Type B pancreatic cell (in vitro differentiated cells): ENCODE data around the gene OR6C65. TPM values are rescaled to one million over a fixed set of nuclear protein-coding genes. Genes with fewer than 3 reads are reported as not detected.
"Not testable (repeated sequence)": the region's sequence is repeated elsewhere in the genome, so short reads cannot be mapped to it uniquely, and the experiment has no call there.

ENCODE experiments used
- DNase-seq: peaks from one replicate; pipeline ENCODE4 v3.0.0; 2021; ENCODE audit warnings: mixed read lengths; ENCODE audit not compliant: unreplicated experiment; ENCODE audit errors: extremely low spot score
- H3K27ac Mint-ChIP-seq: 2 replicates; pipeline ENCODE4 v1.8.0; 2021; ENCODE audit warnings: mild to moderate bottlenecking, mixed read lengths
- H3K27me3 Mint-ChIP-seq: 2 replicates; pipeline ENCODE4 v1.8.0; 2021; ENCODE audit warnings: mixed read lengths
- H3K36me3 Mint-ChIP-seq: 2 replicates; pipeline ENCODE4 v1.8.0; 2021; ENCODE audit warnings: mixed read lengths
- H3K4me1 Mint-ChIP-seq: one replicate; pipeline ENCODE4 v1.8.0; 2021; ENCODE audit warnings: mixed read lengths; ENCODE audit not compliant: unreplicated experiment
- H3K4me3 Mint-ChIP-seq: 2 replicates; pipeline ENCODE4 v1.8.0; 2021; ENCODE audit warnings: mild to moderate bottlenecking, mixed read lengths
- H3K9me3 Mint-ChIP-seq: 2 replicates; pipeline ENCODE4 v1.8.0; 2021; ENCODE audit warnings: mixed read lengths
- total RNA-seq: library from RNA; stranded (reverse); gene quantifications from 2 replicates; pipeline ENCODE4 v1.2.1, GENCODE V29; 2021; ENCODE audit warnings: low replicate concordance
- TF ChIP-seq, protein P1 (sequence below): fragments of 200-600 bp; sonication (generic); conservative IDR thresholded peaks from 2 replicates; pipeline ENCODE4 v1.5.0; 2021; ENCODE audit warnings: antibody characterized with exemption, mild to moderate bottlenecking

OR6C65 gene
- total RNA-seq, 1 donor from 2014 or later, result not detected

DNA sequence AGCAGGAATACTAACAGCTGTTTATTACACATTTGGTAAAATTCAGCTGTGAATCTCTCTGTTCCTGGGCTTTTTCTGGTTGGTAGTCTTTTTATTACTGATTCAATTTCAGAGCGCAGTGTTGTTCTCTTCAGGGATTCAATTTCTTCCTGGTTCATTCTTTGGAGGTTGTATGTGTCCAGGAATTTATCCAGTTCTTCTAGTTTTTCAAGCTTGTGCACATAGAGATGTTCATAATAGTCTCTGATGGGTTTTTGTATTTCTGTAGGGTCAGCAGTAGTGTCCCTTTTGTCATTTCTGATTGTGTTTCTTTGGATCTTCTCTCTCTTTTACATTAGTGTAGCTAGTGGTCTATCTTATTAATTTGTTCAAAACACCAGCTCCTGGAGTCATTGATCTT is 16.6 kb downstream of the OR6C65 start:
- TF ChIP-seq, protein P1, sequence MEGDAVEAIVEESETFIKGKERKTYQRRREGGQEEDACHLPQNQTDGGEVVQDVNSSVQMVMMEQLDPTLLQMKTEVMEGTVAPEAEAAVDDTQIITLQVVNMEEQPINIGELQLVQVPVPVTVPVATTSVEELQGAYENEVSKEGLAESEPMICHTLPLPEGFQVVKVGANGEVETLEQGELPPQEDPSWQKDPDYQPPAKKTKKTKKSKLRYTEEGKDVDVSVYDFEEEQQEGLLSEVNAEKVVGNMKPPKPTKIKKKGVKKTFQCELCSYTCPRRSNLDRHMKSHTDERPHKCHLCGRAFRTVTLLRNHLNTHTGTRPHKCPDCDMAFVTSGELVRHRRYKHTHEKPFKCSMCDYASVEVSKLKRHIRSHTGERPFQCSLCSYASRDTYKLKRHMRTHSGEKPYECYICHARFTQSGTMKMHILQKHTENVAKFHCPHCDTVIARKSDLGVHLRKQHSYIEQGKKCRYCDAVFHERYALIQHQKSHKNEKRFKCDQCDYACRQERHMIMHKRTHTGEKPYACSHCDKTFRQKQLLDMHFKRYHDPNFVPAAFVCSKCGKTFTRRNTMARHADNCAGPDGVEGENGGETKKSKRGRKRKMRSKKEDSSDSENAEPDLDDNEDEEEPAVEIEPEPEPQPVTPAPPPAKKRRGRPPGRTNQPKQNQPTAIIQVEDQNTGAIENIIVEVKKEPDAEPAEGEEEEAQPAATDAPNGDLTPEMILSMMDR, result no peak
- peak overlapping the region; percentile 53 for H3K4me3 Mint-ChIP-seq

DNA sequence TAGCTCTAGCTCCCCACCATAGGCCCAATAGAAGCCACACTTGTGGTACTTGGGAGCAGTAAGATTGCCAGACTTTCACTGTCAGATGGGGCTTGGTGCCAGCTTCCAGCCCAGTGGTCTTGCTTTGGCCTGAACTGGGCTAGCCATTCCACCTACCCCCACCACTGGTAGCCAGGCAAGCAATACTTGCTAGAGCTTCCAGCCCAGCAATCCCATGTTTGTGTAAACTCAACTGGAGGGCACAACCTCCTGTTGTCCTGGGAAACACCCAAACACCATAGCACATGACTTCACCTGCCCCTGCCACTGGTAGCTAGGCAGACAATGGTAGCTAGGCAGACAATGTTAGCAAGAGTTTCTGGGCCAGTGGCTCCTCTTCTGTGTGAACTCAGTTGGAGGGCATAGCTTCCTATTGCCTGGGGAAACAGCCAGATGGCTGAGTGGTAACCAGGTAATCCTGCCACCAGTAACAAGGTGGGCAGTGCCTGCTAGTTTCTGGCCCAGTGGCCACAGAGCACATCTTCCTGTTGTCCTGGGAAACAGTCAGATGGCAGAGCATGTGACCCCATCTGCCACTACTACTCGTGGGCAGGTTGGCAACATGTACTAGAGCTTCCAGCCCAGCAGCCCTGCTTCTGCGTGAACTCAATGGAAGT is 20.1 kb downstream of the OR6C65 start:
- Mint-ChIP-seq H3K4me1 (no peaks in the 10 kb centered on the region), H3K4me3 (no peak overlapping the region), H3K27me3 (no peaks in the 10 kb centered on the region), H3K27ac (no peak overlapping the region), H3K9me3 (peaks cover 18% of the 10 kb centered on the region), H3K36me3 (no peaks in the 10 kb centered on the region)
- no peak for DNase-seq
- TF ChIP-seq, protein P1, result no peak

More for the DNA sequence above, 16.6 kb downstream of the OR6C65 start:
- DNase-seq, result no peak
- peak overlapping the region; percentile 50 for H3K27ac Mint-ChIP-seq
- H3K27me3 Mint-ChIP-seq, result no peaks in the 10 kb centered on the region
- peaks cover 4% of the 10 kb centered on the region for H3K4me1 Mint-ChIP-seq
- peaks cover 19% of the 10 kb centered on the region for H3K9me3 Mint-ChIP-seq
- no peaks in the 10 kb centered on the region for H3K36me3 Mint-ChIP-seq

DNA sequence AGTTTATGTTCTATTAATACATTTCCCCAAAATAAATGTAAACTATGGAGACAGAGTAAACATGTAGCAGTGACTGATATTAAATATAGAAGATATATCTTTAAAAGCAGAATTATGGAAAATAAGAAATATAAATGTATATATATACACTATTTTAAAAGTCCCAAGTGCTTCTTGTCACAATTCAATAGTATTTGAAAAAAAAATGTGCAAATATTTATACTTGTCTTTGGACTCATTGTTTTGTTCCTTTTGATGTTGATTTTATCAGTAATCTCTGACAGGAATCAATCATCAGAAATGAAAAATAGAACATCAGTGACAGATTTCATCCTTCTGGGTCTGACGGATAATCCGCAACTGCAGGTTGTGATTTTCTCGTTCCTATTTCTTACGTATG is 25.6 kb downstream of the OR6C65 start, which contains the start of gene OR6C76:
Gene OR6C76, plus strand, starts transcription at position 301 of the 400 bp plus-strand sequence. Its CDS starts 0 bp downstream, at position 301.
- H3K4me3 Mint-ChIP-seq, result no peak within 1 kb of the TSS
- DNase-seq, result no peak
- TF ChIP-seq, protein P1, result no peak
- H3K36me3 Mint-ChIP-seq, result no peaks in the 10 kb centered on the region
- no peaks in the 10 kb centered on the region for H3K9me3 Mint-ChIP-seq
- no peaks in the 10 kb centered on the region for H3K4me1 Mint-ChIP-seq
- no peaks in the 10 kb centered on the region for H3K27me3 Mint-ChIP-seq
- H3K27ac Mint-ChIP-seq, result no peak within 1 kb of the TSS

DNA sequence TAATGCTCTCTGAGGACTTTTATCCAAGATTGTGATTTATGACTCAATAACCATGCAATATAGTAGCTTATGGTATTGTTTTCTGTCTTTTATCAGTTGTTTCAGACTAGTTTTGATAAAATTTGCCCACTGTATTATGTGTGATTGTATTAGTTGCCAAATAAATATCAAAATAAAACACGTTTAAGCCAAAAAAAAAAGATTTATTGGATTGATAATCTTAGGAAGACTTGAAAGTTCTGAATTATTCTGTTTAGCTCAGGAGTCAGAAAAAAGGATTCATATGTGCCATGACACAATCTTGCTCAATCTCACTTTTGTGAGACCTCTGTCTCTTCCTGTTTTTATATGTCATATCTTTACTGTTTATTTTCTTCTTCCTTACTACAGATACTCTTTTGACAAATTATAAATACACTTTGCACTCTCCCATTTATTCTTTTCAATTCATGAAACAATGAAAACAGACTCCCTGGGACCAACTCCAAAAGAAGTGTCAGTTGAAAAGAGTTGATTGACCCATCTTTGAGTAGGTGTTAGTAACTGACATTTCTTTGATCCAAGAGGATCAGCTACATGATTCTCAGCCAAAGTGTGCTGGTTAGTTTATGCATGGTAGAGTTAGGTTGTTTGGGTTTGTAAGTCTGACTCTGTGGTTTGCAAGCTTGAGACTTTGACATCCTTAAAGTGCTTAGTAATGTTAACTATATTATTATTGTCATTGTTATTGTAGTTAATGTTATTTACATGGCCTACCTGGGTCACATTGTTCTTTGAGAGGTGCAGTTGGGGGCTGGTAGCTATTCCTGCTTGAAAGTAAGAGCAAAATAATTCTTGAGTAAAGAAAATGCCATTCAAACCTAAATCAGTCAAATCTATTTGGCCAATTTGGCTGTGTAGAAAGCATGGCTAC is 28.3 kb downstream of the OR6C65 start:
- TF ChIP-seq, protein P1, result no peak
- H3K9me3 Mint-ChIP-seq, result no peaks in the 10 kb centered on the region
- H3K27me3 Mint-ChIP-seq, result no peaks in the 10 kb centered on the region
- H3K36me3 Mint-ChIP-seq, result no peaks in the 10 kb centered on the region
- H3K4me1 Mint-ChIP-seq, result no peaks in the 10 kb centered on the region
- no peak overlapping the region for H3K4me3 Mint-ChIP-seq
- DNase-seq, result no peak
- no peak overlapping the region for H3K27ac Mint-ChIP-seq

DNA sequence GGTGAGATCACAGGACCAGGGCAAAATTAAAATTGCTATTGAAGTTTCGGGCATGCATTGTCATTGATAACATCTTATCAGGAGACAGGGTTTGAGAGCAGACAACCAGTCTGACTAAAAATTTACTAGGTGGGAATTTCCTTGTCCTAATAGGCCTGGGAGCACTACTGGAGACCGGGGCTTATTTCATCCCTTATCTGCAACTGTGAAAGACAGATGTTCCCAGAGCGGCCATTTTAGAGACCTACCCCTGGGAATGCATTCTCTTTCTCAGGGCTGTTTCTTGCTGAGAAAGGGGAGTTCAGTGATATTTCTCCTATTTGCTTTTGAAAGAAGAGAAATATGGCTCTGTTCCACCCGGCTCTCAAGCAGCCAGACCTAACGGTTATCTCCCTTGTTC is 40.9 kb downstream of the OR6C65 start:
- not testable (repeated sequence) for H3K4me3 Mint-ChIP-seq, H3K27me3 Mint-ChIP-seq, H3K4me1 Mint-ChIP-seq, H3K36me3 Mint-ChIP-seq, DNase-seq, H3K27ac Mint-ChIP-seq, H3K9me3 Mint-ChIP-seq

DNA sequence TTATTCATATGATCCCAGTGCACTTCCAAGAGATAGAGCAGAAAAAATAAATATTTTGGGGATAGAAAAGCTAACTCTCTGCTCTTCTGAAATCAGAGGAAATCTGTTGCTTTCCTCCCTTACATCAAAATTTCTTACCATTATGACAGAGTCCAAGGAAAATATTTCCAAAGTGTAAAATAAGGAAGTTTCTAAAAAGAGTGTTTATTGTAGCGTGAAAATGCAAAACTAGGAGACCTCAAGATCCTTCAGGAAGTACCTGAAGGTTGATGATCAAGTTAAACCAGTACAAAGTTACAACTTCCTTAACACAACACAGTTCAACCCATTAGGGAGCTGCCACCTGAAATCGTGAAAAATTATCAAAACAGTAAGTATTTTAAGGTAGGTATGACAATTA is 43.4 kb downstream of the OR6C65 start, which contains the start of gene OR6C2:
Gene OR6C2, plus strand, starts transcription at position 301 of the 400 bp plus-strand sequence. CDS start 8,138 bp downstream, outside the sequence.
- DNase-seq, result no peak
- Mint-ChIP-seq H3K27me3 (no peaks in the 10 kb centered on the region), H3K4me3 (no peak within 1 kb of the TSS), H3K4me1 (no peaks in the 10 kb centered on the region), H3K9me3 (peaks cover 4% of the 10 kb centered on the region), H3K36me3 (no peaks in the 10 kb centered on the region), H3K27ac (no peak within 1 kb of the TSS)
- TF ChIP-seq, protein P1, result no peak
